Gastrocnemius medialis (tissue), 4 donors: ENCODE results near the gene GIPC3.

ENCODE experiments used
- POLR2A ChIP-seq, 2 donors: fragments of 450-650 bp; IDR thresholded peaks; one replicate each; pipeline ENCODE4 v1.6.1; 2017; ENCODE audit warnings: antibody characterized with exemption in 2 of 2, mild to moderate bottlenecking in 2 of 2, moderate library complexity in 2 of 2
- TF ChIP-seq, protein P1 (sequence below), 5 experiments: fragments of 450-650 bp in 3 of 5; fragments of 200-600 bp in 2 of 5; sonication (generic) in 2 of 5; IDR thresholded peaks in 4 of 5; conservative IDR thresholded peaks in 1 of 5; 1 replicate in 4 of 5; 2 replicates in 1 of 5; pipeline ENCODE4 v1.5.1; 2016 to 2019; ENCODE audit warnings: antibody characterized with exemption in 5 of 5, mild to moderate bottlenecking in 3 of 5, moderate library complexity in 3 of 5

GRCh38 chr19:3605770-3606169 lies 20.5 kb downstream of the GIPC3 start:
- TF ChIP-seq, protein P1, sequence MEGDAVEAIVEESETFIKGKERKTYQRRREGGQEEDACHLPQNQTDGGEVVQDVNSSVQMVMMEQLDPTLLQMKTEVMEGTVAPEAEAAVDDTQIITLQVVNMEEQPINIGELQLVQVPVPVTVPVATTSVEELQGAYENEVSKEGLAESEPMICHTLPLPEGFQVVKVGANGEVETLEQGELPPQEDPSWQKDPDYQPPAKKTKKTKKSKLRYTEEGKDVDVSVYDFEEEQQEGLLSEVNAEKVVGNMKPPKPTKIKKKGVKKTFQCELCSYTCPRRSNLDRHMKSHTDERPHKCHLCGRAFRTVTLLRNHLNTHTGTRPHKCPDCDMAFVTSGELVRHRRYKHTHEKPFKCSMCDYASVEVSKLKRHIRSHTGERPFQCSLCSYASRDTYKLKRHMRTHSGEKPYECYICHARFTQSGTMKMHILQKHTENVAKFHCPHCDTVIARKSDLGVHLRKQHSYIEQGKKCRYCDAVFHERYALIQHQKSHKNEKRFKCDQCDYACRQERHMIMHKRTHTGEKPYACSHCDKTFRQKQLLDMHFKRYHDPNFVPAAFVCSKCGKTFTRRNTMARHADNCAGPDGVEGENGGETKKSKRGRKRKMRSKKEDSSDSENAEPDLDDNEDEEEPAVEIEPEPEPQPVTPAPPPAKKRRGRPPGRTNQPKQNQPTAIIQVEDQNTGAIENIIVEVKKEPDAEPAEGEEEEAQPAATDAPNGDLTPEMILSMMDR (IDR thresholded peaks at IDR 0.05 in 4 of 5, conservative IDR thresholded peaks at IDR 0.05 in 1 of 5): no peak
- no peak for TF ChIP-seq POLR2A (IDR thresholded peaks at IDR 0.05)
